Mononuclear cell (primary cell): ENCODE data around the gene DFFB. TPM values are rescaled to one million over a fixed set of nuclear protein-coding genes. Genes with fewer than 3 reads are reported as not detected.

Experiments
- H3K27me3 ChIP-seq: 2 replicates; pipeline ENCODE4 v1.6.0; 2011; ENCODE audit warnings: low read length, control low read depth; ENCODE audit not compliant: insufficient read depth
- H3K4me1 ChIP-seq: 2 replicates; pipeline ENCODE4 v1.5.1; 2011; ENCODE audit warnings: mild to moderate bottlenecking, low read length, control low read depth; ENCODE audit not compliant: insufficient read depth
- H3K4me3 ChIP-seq: 2 replicates; pipeline ENCODE4 v1.5.1; 2011; ENCODE audit warnings: mild to moderate bottlenecking, low read length, moderate library complexity
- H3K9me3 ChIP-seq: 2 replicates; pipeline ENCODE4 v1.5.1; 2011; ENCODE audit warnings: low read depth, mild to moderate bottlenecking, control low read depth, low read length
- total RNA-seq: library from RNA; depleted of rRNA; stranded (reverse); fragments of >200 nt; gene quantifications from one replicate; pipeline ENCODE4 v1.2.3, GENCODE V29; 2012

Gene DFFB
- total RNA-seq, 1 donor: 4.2 TPM

DNA sequence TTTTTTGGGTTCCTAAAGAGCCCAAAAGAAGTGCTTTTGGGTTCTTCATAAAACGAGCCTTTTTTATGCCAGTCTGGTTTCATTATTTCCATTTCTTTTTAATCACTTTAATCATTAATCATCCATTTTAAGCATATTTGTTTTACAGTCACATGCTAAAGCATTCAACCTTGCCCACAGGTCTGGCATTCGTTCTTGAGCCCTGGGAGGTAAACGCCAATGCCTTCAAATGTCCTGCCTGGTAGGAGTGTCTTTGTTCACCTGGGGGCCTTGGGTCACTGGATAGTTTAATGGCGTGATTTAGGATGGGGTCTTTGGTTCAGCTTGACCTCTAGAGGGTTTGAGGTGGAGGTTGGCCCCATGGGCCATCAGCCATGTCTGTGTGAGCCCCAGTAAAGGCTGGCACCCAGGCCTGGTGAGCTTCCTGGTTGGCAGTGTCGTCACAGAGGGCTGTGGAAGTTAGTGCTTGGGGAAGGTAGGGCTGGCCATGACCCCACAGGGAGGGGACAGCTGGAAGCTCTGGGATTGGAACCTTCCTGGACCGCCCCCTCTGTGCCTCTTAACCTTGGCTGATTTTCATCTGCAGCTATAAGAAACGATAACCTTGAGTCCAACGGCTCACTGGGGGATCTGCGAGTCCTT, 22.6 kb downstream of the DFFB start:
- Histone ChIP-seq H3K4me3 (no peak overlapping the region), H3K4me1 (no peaks in the 10 kb centered on the region), H3K9me3 (no peaks in the 10 kb centered on the region), H3K27me3 (no peaks in the 10 kb centered on the region)

DNA sequence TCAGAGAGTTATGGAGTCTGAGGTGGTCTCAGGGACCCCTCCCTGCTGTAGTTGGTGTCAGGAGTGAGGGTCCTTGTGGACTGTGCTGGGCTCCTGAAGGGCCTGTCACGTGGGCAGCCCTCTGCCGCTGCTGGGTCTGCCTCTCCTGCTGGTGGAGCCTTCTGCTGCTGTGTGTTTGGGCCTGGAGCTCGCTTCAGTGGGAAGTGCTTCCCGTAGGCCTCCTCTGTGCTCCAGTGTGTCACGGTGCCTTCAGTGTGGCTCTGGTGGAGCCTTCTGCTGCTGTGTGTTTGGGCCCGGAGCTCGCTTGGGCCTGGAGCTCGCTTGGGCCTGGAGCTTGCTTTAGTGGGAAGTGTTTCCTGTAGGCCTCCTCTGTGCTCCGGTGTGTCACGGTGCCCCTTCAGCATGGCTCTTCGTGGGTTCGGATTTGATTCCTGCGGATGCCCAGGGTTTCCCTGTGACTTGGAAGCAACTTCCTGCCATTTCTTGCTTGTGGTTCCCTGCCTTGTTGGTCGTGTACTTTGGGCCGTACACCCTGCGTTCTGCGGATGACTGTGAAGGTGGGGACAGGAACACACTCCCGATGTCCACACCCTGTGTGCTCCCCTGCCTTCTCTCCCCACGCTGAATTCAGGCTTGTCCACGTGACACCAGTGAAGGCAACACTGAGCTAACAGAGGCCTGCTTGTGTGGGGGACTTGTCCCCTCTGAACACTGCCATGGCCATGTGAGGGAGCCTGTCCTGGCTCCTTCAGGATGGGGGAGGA, 23.3 kb downstream of the DFFB start:
- Histone ChIP-seq H3K4me3 (no peak overlapping the region), H3K4me1 (no peaks in the 10 kb centered on the region), H3K27me3 (no peaks in the 10 kb centered on the region), H3K9me3 (no peaks in the 10 kb centered on the region)

DNA sequence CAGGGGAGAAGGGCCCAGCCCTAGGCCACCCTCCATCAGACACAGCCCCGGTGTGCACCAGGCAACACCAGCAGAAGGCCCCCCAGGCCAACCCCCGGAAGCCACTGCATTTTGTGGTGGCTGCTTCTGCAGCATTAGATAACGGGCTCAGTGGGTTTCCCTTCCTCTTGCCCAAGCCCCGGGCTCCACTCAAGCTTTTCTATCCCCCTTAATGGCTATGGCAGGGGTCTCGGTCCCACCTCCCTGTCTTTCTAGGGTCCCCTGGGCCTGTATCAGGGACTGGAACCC, 23.9 kb downstream of the DFFB start:
- Histone ChIP-seq H3K4me1 (no peaks in the 10 kb centered on the region), H3K9me3 (no peaks in the 10 kb centered on the region), H3K4me3 (no peak overlapping the region), H3K27me3 (no peaks in the 10 kb centered on the region)

DNA sequence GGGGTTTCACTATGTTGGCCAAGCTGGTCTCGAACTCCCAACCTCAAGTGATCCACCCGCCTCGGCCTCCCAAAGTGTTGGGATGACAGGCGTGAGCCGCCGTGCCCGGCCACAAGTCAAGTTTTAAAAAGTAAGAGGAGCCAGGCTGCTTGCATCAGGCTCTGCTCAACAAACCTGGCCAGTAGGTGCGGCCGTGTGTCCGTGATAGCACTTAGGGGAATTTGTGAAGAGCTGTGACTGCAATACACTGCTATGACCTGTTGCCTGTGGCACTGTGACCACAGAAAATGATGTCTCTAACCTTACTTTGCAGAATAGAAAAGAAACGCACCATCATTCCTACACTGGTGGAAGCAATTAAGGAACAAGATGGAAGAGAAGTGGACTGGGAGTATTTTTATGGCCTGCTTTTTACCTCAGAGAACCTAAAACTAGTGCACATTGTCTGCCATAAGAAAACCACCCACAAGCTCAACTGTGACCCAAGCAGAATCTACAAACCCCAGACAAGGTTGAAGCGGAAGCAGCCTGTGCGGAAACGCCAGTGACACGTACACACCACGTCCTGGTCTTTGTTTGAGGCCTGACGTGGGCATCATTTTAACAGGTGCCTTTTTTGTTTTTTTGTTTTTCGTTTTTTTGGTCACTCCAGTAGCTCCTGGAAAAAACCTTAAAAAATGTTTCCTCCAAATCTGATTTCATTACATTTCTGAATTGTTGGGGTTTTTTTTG, 26.1 kb downstream of the DFFB start:
- no peaks in the 10 kb centered on the region for H3K4me1 ChIP-seq
- H3K9me3 ChIP-seq: no peaks in the 10 kb centered on the region
- no peaks in the 10 kb centered on the region for H3K27me3 ChIP-seq
- H3K4me3 ChIP-seq: no peak overlapping the region

DNA sequence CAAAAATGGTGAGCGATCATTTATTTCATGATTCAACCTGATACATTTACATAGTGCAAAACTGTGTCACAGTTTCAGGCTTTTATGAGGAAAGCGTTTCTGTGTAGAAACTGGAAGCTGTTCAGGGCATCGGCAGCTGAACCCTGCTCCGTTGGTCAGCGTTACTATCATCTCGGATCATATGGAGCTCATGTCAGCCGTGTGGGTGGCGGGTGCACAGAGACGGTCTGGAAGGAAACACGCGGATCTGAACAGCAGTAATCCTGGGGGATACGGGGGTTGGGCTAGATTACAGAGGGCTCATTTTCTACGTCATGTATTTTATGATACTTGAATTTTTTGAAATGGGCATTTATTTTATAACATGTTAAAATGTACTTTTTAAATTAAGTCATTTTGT, 27.7 kb downstream of the DFFB start:
- Histone ChIP-seq H3K4me1 (peaks cover 6% of the 10 kb centered on the region), H3K4me3 (no peak overlapping the region), H3K27me3 (no peaks in the 10 kb centered on the region), H3K9me3 (no peaks in the 10 kb centered on the region)

DNA sequence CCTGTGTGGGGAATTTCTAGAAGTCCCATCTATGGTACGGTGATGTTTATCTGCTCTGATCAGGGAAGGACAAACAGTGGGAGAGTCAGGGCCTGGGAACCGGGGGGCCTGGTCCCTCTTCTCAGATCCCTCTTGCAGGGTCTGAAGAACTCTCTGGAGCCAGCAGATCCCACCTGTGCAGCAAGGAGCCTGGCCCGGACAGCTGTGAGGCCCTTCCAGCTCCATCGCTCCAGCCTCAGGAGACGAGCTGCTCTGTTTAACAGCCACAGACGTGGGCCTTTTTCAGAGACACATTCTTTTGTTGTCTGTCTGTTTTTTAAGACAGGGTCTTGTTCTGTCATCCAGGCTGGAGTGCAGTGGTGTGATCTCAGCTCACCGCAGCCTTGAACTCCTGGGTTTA, 28.3 kb downstream of the DFFB start:
- Histone ChIP-seq H3K4me1 (peaks cover 13% of the 10 kb centered on the region), H3K27me3 (no peaks in the 10 kb centered on the region), H3K4me3 (no peak overlapping the region), H3K9me3 (no peaks in the 10 kb centered on the region)

DNA sequence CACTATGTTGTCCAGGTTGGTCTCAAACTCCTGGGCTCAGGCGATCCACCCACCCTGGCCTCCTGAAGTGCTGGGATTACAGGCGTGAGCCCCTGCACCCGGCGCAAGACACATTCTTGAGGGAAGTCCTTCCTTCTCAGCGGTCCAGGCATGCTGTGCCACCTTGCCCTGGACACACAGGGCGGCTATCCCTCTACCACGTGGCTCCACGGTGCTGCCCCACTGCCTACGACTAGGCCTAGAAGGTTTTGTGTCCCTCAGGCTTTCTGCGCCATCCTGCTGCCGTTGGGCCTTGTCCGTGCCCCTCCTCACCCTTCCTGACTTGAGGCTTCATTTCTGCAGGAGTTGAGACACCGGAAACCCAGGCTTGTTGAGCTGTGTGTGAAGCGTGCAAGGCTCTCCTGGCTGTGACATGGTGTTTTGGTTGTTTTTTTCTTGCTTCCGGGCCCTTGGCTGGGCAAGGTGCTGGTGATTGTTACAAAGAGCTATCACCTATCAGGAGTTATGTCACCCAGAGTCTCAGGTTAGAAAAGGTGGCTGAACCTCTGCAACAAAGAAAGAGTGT, 28.9 kb downstream of the DFFB start:
- Histone ChIP-seq H3K4me3 (no peak overlapping the region), H3K27me3 (no peaks in the 10 kb centered on the region), H3K9me3 (no peaks in the 10 kb centered on the region), H3K4me1 (peaks cover 18% of the 10 kb centered on the region)

DNA sequence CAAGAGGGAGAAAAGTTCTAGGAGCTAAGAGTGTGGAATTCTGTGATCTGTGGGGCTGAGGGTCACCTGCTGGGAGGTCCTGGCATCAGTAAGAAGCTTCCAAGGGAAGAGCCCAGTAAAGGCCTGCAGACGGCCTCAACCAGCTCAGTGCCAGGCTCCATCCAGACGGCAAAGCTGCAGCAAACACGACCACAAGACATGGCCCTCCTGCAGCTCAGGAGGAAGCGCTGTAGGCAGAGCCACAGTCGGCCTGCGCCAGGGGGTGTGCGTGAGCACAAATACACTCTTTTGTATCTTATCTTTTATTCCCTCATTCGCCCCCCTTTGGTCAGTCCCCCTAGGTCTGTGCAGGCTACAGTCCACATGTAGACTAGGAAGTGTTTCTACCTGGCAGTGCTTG, 29.4 kb downstream of the DFFB start:
- H3K4me3 ChIP-seq: no peak overlapping the region
- H3K4me1 ChIP-seq: peaks cover 23% of the 10 kb centered on the region
- H3K9me3 ChIP-seq: no peaks in the 10 kb centered on the region
- no peaks in the 10 kb centered on the region for H3K27me3 ChIP-seq

DNA sequence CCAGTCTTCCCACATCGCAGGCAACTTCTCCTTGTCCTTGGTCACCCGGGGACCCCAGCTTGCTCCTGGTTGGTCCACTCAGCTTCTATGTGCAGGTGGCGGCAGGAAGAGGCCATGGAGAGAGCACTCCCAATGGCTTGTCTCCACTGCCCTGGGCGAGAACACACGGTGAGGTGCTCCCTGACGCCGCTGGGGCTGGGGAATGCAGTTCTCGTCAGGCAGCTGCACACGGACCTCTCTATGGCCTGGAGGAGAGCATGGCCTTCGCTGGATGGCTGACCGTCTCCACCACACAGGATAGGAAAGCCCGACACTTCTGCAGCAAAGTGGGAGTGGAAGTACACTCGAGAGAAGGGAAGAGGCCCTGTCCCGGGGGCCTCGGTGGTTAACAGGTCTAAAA, 31.0 kb downstream of the DFFB start:
- no peaks in the 10 kb centered on the region for H3K9me3 ChIP-seq
- no peaks in the 10 kb centered on the region for H3K27me3 ChIP-seq
- H3K4me3 ChIP-seq: no peak overlapping the region
- H3K4me1 ChIP-seq: peaks cover 30% of the 10 kb centered on the region

DNA sequence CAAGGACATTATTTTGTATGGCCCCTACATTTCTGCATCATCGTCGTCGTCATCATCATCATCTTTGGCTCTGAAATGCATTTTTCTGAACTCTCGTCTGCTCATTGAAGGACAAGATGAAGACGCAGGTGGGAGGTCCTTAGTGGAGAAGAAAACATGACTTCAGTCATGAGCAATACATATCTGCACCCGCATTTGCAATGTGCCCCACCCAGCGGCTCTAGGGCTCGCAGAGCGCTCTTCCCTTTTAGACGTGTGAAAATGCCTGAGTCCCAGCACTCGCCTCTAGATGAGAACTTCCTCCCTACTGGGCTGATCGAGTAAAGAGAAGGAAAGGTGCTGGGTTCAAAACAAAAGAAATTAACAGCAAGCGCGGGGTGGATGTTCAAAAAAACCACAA, 32.7 kb downstream of the DFFB start:
- Histone ChIP-seq H3K4me1 (peaks cover 35% of the 10 kb centered on the region), H3K27me3 (no peaks in the 10 kb centered on the region), H3K4me3 (no peak overlapping the region), H3K9me3 (no peaks in the 10 kb centered on the region)

DNA sequence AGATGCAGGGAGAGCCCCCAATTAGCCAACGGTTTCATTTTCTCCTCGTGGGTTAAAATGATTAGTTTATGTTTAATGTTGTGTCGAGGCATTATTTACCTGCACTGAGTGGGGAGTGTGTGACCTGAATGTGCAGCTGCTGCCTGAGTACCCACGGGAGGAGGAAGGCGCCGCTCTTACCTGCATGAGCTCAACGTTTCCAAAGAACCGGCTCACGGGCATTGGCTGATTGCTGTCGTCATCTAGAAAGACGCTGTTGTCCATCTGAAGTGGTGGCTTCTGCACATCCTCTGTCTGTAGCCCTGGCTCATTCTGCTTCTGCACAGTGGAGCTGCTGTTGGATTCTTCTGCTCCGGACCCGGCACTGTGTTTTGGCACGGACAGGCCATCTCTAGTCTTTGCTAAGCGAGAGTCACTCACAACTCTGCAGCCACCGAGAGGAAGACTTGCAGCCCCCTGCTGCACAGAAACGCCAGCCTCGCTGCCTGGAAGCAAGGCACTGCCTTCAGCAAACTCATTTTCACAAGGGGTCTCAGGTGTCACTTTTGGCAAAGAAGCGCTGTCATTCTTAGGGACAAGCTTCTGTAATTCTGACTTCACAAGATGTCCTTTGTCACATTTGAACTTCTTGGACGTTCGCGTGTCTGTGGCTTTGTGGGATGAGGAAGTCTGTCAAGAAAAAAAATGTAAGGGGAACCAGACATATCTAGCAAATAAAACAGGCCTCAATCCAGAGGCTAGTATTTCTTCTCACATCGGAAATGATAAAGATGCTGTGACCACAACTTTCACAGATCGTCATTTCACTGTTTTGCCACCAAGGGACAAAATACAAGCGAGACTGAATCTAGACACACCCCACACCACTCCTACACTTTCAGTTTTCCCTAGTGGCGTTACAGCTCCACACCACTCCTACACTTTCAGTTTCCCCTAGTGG, 33.4 kb downstream of the DFFB start:
- no peak overlapping the region for H3K4me3 ChIP-seq
- H3K27me3 ChIP-seq: no peaks in the 10 kb centered on the region
- H3K4me1 ChIP-seq: peaks cover 35% of the 10 kb centered on the region
- H3K9me3 ChIP-seq: no peaks in the 10 kb centered on the region

DNA sequence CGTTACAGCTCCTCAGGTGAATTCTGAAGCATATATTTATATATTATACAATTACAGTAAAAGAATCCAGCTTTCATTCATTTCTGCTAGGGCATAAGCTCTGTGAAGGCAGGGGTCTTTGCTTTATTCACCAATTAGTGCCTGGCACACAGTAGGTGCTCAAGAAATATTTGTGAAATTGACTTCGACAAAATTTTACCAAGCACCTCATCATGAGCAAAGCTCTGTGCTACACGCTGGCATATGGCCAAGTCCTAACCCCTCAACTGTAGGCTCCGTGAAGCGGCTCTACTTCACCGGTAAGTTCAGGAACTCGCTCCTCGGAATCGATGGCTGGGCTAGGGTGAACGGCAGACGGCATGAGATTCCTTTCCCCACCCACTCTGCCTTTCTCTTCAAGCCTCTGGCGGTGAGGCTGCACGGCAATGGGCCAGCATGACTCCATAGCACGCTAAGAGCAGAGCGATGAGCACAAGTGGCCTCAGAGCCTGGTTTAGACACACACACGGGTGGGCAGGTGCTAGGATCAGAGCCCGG, 34.1 kb downstream of the DFFB start:
- Histone ChIP-seq H3K27me3 (no peaks in the 10 kb centered on the region), H3K4me1 (peaks cover 35% of the 10 kb centered on the region), H3K4me3 (no peak overlapping the region), H3K9me3 (no peaks in the 10 kb centered on the region)

DNA sequence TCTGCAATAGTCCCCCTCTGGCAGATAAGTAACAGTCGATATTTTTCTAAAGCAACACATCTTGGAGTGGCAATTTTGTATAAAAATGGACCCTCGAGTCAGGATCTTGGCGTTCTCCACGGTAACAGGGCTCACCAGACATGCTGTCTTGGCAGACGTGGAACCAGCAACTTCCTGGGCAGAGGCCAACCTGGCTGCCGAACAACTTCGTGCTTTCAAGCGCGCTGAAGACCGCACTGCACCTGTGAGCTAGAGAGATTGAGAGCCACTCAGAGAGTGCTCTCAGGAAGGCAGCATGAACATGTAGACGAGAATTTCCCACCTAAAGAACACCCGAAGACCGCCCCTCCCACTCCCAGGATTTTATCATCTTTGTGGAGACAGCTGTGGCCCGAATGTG, 35.5 kb downstream of the DFFB start:
- H3K4me3 ChIP-seq: no peak overlapping the region
- H3K27me3 ChIP-seq: no peaks in the 10 kb centered on the region
- no peaks in the 10 kb centered on the region for H3K9me3 ChIP-seq
- peaks cover 35% of the 10 kb centered on the region for H3K4me1 ChIP-seq

DNA sequence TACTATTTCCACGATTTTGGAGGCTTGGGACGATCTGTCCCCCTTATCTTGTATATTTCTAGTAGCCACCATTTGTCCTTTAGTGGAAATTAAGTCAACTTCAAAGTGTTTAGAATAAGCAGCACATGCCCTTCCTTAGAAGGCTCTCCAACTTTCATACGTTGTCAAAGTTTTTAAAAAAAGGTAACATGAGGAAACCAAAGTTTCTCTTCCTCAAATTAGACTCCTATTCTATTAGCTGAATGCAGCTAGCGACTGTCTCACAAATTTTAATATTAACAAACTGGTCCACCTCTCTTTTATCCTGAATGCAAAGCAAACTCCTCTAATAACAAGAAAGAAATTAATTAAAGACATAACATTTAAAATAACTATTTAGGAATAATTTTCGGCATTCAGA, 35.9 kb downstream of the DFFB start:
- Histone ChIP-seq H3K9me3 (no peaks in the 10 kb centered on the region), H3K4me3 (no peak overlapping the region), H3K27me3 (no peaks in the 10 kb centered on the region), H3K4me1 (peaks cover 35% of the 10 kb centered on the region)
